Large intestine (tissue), 3 donors: Measurements from ENCODE around the gene HIC2. TPM values are rescaled to one million over a fixed set of nuclear protein-coding genes. Genes with fewer than 3 reads are reported as not detected.
A peak's percentile ranks its signal among the peaks of the same experiment; 100 is the strongest.
"Not testable (repeated sequence)": the region's sequence is repeated elsewhere in the genome, so short reads cannot be mapped to it uniquely, and the experiment has no call there.

ENCODE experiments used
- DNase-seq, 2 donors: peaks; one replicate each; pipeline versions ENCODE4 v3.0.0 to v3.0.0-alpha.2; 2013
- H3K27ac ChIP-seq: one replicate; pipeline ENCODE4 v1.5.1; 2013; ENCODE audit warnings: low read length
- H3K27me3 ChIP-seq: 2 replicates; pipeline ENCODE4 v1.6.1; 2013; ENCODE audit warnings: low read length; ENCODE audit not compliant: control insufficient read depth, insufficient read depth
- H3K36me3 ChIP-seq: 2 replicates; pipeline ENCODE4 v1.6.1; 2013; ENCODE audit warnings: low read length; ENCODE audit not compliant: control insufficient read depth, insufficient read depth
- H3K4me1 ChIP-seq: one replicate; pipeline ENCODE4 v1.6.1; 2013; ENCODE audit warnings: low read length; ENCODE audit not compliant: control insufficient read depth, insufficient read depth
- H3K4me3 ChIP-seq: one replicate; pipeline ENCODE4 v1.5.1; 2013; ENCODE audit warnings: low read length
- H3K9me3 ChIP-seq: one replicate; pipeline ENCODE4 v1.6.1; 2013; ENCODE audit warnings: mild to moderate bottlenecking, low read depth, low read length, moderate library complexity; ENCODE audit not compliant: control insufficient read depth
- WGBS: methylation state at CpG from one replicate; pipeline ENCODE4 v1.1.5; 2013; ENCODE audit warnings: low lambda C conversion rate; ENCODE audit not compliant: insufficient coverage; 5-methylcytosine and 5-hydroxymethylcytosine counted together
- polyA plus RNA-seq: library from polyadenylated mRNA; unstranded; fragments of 120-200 nt; gene quantifications from one replicate; pipeline ENCODE4 v1.2.1, GENCODE V29; 2013

The HIC2 gene
- polyA plus RNA-seq, 1 donor: 24.4 TPM

DNA sequence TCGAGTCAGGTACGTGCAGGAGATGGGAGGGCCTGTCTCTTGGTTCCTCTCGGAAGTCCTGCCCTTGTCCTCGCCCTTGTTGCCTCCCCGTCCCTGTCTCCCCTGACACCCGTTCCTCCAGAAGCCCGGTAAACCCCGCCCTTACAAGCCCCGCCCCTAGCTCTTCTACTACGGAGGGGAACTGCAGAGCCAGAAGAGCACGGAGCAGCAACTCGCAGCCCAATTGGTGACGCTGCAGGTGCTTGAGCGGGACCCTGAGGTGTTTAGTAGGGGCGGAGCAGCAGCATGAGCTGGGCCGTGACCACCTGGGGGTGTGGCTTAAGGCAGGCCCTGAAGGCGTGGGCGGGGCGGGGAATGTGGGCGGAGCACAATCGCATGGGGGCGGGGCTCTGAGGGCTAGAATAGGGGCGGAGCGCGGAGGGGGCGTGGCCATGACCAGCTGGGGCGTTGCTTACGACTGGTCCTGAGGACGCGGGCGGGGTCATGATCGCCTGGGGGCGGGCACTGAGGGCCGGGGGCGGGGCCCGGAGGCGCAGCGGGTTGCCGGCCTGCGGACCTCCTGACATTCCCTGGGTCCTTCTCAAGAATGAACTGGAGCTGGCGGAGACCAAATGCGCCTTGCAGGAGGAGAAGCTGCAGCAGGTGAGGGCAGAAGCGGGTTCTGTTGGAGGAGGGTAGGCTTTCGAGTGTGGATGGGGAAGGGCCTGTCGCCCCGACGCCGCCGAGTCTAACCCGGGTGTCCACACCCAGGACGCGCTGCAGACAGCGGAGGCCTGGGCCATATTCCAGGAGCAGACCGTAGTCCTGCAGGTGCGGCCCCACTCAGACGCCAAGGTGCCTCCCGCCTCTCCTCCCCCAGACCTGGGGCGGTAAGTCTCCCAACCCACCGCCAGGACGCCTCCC lies 51.3 kb downstream of the HIC2 start:
- H3K4me3 ChIP-seq: peak overlapping the region; percentile 23
- peak; percentile 88 to 93 for DNase-seq
- WGBS: no CpG with 5 or more reads among the region's 60 CpGs

DNA sequence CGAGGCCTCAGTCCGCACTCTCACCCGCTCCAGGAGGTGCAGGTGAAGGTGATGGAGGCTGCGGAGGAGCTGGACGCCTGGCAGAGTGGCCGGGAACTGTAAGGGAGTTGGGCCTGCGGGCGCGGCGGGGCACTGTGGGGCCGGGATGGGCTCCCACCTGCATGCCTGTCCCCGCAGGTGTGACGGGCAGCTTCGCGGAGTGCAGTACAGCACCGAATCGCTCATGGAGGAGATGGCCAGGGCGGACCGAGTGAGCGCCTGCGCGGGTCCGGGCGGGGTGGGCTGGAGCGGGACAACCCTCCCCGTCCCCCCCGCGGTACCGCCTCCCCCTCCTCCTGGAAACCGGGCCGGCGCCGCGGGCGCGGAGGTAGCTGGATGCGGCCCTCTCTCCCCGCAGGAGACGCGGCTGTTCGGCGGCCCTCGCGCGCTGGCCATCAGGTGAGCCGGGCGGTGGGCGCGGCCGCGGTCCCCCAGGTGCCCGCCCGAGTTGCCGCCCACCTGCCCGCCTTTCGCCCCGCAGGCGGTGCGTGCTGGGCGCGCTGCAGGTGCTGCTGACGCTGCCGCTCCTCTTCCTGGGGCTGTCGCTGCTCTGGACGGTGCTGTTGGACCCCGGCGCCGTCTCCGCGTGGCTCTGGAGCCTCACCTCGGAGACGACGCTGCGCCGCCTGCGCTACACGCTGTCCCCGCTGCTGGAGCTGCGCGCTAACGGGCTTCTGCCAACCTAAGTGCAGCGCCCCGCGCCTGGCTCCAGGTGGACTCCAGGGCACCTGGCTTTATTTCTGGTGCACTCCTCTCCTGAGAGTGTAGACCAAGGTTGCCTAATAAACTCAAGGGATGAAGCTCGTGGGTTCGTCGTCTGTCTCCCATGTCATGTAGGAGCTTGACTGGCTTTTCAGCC lies 52.2 kb downstream of the HIC2 start:
- H3K27ac ChIP-seq, H3K9me3 ChIP-seq, H3K27me3 ChIP-seq, H3K36me3 ChIP-seq, H3K4me3 ChIP-seq, H3K4me1 ChIP-seq: not testable (repeated sequence)
- no CpG with 5 or more reads among the region's 87 CpGs for WGBS
- DNase-seq: peak in 1 of 2 donors; percentile 1

More for the DNA sequence above, 51.3 kb downstream of the HIC2 start:
- not testable (repeated sequence) for H3K36me3 ChIP-seq, H3K9me3 ChIP-seq, H3K27me3 ChIP-seq, H3K4me1 ChIP-seq
- H3K27ac ChIP-seq: peak overlapping the region; percentile 68

DNA sequence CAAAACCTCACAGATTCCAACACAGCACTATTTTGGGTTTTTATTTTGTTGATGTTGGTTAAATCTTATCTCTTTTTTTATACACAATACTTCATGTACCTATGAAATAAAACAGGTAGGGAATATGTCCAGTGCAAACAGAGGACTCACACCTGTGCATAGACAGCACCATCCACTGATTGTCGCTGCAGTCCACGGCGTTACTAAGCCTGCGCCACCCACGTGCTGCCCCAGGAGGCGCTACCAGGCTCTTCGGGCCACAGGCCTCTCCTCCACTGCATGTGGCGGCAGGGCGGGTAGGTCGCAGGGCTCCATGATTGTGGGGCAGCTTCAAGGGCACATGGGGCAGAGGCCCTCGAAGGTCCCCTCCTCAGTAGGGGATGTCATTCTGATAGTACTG lies 55.8 kb downstream of the HIC2 start:
- DNase-seq, H3K27me3 ChIP-seq, H3K4me1 ChIP-seq, H3K36me3 ChIP-seq, H3K9me3 ChIP-seq, H3K4me3 ChIP-seq, H3K27ac ChIP-seq: not testable (repeated sequence)
- no CpG with 5 or more reads among the region's 11 CpGs for WGBS

DNA sequence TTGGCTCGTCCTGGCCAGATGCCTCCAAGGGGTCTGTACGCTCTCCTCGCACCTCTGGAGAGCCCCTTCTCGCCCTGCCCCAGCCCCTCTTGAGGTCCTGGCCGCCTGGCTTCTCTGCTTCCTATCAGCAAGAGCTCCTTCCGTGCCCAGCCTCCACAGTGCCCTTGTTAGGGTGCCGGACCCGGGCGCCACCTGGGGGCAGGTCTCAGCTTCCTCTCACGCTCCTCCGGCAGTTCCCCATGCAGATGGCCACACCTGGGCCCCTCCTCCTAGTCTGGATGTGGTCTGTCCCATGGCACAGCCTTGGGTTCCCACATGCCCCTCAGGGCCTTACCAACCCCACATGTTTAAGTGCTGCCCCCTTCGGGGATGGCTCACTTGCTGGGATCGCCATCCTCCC lies 56.5 kb downstream of the HIC2 start:
- not testable (repeated sequence) for H3K4me1 ChIP-seq, H3K4me3 ChIP-seq, H3K27me3 ChIP-seq, H3K27ac ChIP-seq, DNase-seq, H3K36me3 ChIP-seq, H3K9me3 ChIP-seq
- no CpG with 5 or more reads among the region's 13 CpGs for WGBS

DNA sequence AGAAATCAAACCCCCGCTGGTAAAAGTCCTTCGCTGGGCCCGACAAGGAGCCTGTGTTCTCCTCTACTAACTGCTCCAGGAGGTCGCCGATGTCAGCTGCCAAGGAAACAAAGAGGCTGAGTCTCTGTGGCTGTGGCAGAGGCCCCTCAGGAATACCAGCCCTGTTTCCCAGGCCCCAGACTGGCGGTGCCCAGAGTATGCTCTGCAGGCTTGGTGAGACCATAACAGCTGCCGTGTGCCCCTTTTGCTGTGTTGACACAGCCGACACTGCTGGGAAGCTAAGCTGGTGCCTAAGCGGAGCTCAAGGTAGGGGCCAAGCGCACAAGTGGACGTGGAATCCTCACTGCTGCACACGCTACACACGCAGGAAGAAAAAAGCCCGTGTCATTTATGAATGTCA lies 66.9 kb downstream of the HIC2 start:
- no CpG with 5 or more reads among the region's 14 CpGs for whole genome bisulfite sequencing
- H3K36me3 ChIP-seq: not testable (repeated sequence)

DNA sequence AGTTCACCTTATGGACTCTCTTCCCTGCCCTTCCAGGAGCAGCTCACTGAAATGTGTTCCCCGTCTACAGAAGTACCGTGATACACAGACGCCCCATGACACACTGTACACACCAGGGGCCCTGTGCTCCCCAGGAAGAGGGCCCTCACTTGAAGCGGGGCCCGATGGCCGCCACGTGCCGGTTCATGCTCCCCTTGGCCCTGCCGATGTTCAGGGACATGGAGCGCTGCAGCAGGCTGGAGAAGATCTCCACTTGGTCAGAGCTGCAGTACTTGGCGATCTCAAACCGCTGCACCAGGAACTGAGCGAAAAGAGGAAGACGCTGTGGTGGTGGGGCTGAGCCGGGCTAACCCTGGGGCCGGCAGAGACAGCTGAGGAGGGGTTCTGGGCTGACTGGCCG lies 70.6 kb downstream of the HIC2 start:
- H3K4me3 ChIP-seq, DNase-seq, H3K27me3 ChIP-seq, H3K27ac ChIP-seq, H3K4me1 ChIP-seq, H3K9me3 ChIP-seq, H3K36me3 ChIP-seq: not testable (repeated sequence)
- no CpG with 5 or more reads among the region's 17 CpGs for WGBS

More for the DNA sequence above, 66.9 kb downstream of the HIC2 start:
- not testable (repeated sequence) for H3K27ac ChIP-seq, DNase-seq, H3K27me3 ChIP-seq, H3K9me3 ChIP-seq, H3K4me3 ChIP-seq, H3K4me1 ChIP-seq

DNA sequence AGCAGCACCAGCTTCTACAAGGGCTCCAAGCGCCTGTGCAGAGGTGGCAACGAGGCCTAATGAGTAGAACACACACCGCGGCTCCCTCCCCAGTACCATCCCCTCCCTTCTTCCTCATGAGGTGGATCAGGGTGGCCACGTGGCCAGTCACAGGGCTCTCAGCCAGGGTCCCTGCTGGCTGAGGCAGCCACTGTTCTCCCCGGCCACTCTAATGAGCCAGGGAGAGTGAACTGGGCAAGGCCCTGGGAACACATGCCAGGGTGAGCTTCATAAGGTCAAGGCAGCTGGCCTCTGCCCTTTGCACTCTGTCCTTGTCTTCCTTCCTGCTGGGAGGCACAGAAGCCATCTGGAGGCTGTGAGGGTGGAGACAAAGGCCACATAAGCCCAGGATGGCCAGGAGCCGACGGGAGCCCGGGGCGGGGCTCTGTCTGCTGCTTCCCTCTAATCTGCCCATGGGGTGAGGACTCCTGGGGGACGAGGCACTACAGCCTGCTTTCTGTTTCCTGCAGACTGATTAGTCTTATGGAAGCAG lies 72.0 kb downstream of the HIC2 start:
- no CpG with 5 or more reads among the region's 11 CpGs for WGBS

DNA sequence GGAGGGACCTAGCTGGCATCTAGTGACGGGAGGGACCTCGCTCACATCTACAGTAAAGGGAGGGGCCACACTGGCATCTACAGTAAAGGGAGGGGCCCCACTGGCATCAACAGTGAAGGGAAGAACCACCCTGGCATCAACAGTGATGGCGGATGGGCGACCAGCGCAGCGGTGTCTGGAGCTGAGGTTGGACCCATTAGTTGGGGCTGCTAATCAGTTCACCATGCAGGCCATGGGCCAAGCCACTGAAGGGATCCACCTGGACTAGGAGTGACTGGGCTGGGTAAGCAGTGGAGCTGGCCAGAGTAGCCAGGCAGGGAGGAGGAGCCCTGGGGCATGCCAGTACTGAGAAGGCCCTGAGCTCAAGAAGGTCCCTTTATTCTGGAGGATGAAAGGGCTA lies 73.4 kb downstream of the HIC2 start:
- not testable (repeated sequence) for DNase-seq, H3K27ac ChIP-seq, H3K27me3 ChIP-seq, H3K9me3 ChIP-seq, H3K36me3 ChIP-seq, H3K4me1 ChIP-seq, H3K4me3 ChIP-seq
- WGBS: no CpG with 5 or more reads among the region's 6 CpGs

More for the DNA sequence above, 72.0 kb downstream of the HIC2 start:
- peak in 1 of 2 donors; percentile 1 for DNase-seq
- not testable (repeated sequence) for H3K4me1 ChIP-seq, H3K4me3 ChIP-seq, H3K9me3 ChIP-seq, H3K36me3 ChIP-seq, H3K27me3 ChIP-seq, H3K27ac ChIP-seq

DNA sequence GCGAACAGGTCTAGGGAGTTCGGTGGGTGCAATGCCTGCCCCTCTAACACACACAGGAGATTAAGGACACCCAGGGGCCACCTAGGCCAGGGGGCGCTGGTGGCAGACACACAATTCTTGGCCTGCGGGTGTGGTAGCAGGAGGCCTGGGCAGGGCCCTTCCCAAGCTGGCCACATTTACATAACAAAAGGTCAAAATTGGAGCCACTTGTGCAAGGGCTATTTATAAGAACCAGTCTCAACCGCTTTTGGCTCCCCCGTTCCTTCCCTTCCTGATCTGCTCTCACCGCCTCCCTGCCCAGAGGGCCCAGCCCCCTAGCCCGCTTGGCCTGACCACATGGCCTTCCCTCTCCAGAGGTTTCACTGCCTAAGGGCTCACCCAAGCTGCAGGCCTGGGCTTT lies 75.1 kb downstream of the HIC2 start:
- H3K27me3 ChIP-seq, H3K4me1 ChIP-seq, H3K27ac ChIP-seq, DNase-seq, H3K36me3 ChIP-seq, H3K9me3 ChIP-seq, H3K4me3 ChIP-seq: not testable (repeated sequence)
- WGBS: no CpG with 5 or more reads among the region's 8 CpGs
